SK-N-SH (cell line): ENCODE results near the gene PTGR2.

Source experiments
- CHD2 ChIP-seq: fragments of 150-350 bp; IDR thresholded peaks from 2 replicates; pipeline ENCODE4 v1.6.1; 2018; ENCODE audit warnings: low read length; ENCODE audit not compliant: partially characterized antibody
- CTCF ChIP-seq: fragments of 200-600 bp; sonication (generic); IDR thresholded peaks from 2 replicates; pipeline ENCODE4 v1.6.1; 2017; ENCODE audit warnings: antibody characterized with exemption, mild to moderate bottlenecking, moderate library complexity
- FOXM1 ChIP-seq: IDR thresholded peaks from 2 replicates; pipeline ENCODE4 v1.4.0; 2012; ENCODE audit warnings: low read depth, mild to moderate bottlenecking
- MAX ChIP-seq: IDR thresholded peaks from 2 replicates; pipeline ENCODE4 v1.4.0; 2012; ENCODE audit warnings: low read depth
- NFIC ChIP-seq: IDR thresholded peaks from 2 replicates; pipeline ENCODE4 v1.4.0; 2012; ENCODE audit warnings: borderline replicate concordance
- POLR2AphosphoS5 ChIP-seq: IDR thresholded peaks from 2 replicates; pipeline ENCODE4 v1.6.1; 2012; ENCODE audit warnings: low read depth, low read length
- RCOR1 ChIP-seq: fragments of 150-350 bp; IDR thresholded peaks from 2 replicates; pipeline ENCODE4 v1.6.1; 2017; ENCODE audit warnings: antibody characterized with exemption, low read length
- REST ChIP-seq: IDR thresholded peaks from 2 replicates; pipeline ENCODE4 v1.6.1; 2012; ENCODE audit warnings: mild to moderate bottlenecking, low read depth, low read length, moderate library complexity
- SIN3A ChIP-seq: IDR thresholded peaks from 2 replicates; pipeline ENCODE4 v1.6.1; 2012; ENCODE audit warnings: low read depth, mild to moderate bottlenecking, low read length, moderate library complexity, borderline replicate concordance
- YY1 ChIP-seq: IDR thresholded peaks from 2 replicates; pipeline ENCODE4 v1.4.0; 2012; ENCODE audit warnings: low read depth, mild to moderate bottlenecking
- TF ChIP-seq, protein P1 (sequence below): fragments of 150-350 bp; IDR thresholded peaks from 2 replicates; pipeline ENCODE4 v1.6.1; 2016; ENCODE audit warnings: mild to moderate bottlenecking, low read depth, low read length

DNA sequence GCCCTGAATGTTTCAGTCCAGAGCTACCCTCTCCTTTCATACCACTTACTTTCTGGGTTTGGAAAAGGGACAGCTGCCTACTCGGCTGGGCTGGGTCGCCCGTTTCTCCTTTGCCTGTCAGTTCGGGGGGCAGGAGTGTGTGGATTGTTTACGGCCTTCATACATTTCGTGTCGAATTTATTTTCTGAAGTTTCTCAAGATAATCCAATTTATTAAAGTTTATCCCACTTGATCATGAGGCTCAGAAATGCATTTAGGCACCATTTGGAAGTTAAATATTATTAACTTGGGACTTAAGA is 35.6 kb downstream of the PTGR2 start:
- TF ChIP-seq SIN3A (no peak), CTCF (no peak), MAX (no peak), CHD2 (no peak), RCOR1 (no peak), NFIC (no peak), POLR2AphosphoS5 (no peak), FOXM1 (no peak), YY1 (no peak), REST (no peak)
- TF ChIP-seq, protein P1, sequence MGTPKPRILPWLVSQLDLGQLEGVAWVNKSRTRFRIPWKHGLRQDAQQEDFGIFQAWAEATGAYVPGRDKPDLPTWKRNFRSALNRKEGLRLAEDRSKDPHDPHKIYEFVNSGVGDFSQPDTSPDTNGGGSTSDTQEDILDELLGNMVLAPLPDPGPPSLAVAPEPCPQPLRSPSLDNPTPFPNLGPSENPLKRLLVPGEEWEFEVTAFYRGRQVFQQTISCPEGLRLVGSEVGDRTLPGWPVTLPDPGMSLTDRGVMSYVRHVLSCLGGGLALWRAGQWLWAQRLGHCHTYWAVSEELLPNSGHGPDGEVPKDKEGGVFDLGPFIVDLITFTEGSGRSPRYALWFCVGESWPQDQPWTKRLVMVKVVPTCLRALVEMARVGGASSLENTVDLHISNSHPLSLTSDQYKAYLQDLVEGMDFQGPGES = no peak
